Stimulated activated CD4-positive, alpha-beta T cell treated with anti-CD3 and anti-CD28 coated beads, Interleukin-15, amount 100 ng/mL, for 48 hours (primary cell): ENCODE measurements around the gene CMAS.
A peak's percentile ranks its signal among the peaks of the same experiment; 100 is the strongest.
"Not testable (repeated sequence)": the region's sequence is repeated elsewhere in the genome, so short reads cannot be mapped to it uniquely, and the experiment has no call there.

Experiments
- DNase-seq, 2 donors: peaks; one replicate each; pipeline ENCODE4 v3.0.0-alpha.2; 2020; ENCODE audit warnings: low read depth in 2 of 2

Gene CMAS

DNA sequence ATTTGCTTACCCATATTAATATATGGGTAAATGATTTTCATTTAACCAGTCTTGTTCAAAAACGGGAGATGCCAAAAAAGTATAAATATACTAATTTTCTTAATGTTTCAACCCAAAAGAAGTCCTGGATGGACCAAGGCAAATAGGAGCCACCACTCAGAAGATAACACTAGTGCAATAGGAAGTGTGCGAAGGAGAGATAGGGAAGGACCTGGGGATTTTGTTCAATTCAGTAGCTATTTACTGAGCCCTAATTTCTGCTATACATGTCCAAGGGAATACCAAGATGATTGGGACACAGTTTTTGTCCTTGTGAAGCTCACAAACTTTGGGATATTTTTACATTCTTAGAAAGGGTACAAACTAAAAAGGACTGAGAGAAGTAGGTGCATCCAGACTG lies 1.5 kb downstream of the CMAS start:
- no peak for DNase-seq

DNA sequence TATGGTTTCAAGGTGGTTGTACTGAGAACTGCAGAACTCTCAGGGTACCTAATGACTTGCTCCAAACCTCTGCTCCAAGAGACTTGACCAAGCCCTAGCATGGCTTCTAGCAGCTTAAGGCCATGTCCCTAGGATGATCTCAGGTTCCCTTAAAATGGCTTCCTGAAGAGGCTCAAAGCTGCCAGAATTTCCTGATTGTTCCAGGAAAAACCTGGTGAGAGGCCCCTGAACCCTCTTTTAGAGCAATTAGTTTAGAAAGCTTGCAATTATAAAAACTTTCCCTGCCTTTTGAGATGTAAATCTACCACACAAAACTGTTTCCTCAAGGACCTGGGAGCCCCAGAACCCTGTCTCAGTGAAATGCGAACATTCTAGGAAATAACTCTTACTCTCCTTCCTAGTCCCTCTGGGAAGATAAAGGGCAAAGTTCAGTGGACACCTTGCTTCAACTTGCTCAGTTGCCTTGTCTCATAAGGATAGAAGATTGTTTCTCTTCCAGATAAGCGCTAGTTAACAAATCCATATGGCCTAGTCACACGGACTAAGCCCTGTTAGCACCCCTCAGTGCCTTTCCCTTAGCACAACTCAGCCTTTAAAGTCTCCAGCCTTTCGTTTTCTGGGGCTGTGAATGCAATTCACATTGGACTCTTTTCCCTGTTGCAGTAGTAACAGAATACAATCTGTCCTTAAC lies 2.5 kb downstream of the CMAS start:
- no peak for DNase-seq

DNA sequence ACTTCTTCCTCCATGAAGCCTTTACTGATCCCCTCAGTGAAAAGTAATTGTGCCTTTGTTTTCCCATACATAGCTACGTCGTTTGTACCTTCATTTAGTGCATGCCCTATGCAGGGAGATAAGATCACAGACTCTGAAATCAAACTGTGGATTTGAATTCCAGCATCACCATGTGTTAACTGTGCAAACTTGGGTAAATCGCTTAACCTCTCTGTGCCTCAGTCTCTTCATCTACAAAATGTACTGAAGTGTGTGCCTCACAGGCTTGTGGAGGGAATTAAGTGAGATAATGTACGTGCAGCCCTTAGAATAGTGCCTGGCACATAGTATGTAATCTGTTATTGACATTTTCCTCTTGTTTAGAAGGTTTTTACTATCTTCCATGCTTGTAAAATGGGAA lies 4.1 kb downstream of the CMAS start:
- no peak for DNase-seq

DNA sequence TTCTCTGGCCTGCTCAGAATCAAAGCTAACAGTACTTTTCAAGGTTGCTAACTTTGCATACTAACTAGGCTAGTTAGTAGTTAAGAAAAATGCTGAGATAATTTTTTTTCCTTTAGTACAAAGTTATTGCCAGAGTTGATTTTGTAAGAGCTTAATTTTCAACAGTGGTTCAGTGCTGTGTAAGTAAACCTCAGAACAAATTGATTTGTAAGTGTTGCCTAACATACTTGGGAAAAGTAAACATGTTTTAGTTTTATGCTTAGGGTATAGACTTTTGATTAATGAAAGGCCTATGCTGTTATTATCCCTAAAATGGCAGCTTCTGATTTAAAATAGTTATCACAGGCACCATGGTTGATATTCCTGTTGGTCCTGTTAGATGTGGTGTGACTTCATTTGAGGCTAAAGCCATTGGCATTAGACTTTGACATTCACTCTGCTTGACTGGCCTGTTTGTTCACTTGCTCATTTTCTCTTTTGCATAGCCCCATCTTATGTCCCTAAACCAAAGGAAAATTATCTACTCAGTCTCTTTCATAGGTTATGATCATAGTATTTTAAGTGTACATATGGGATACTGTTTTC lies 5.2 kb downstream of the CMAS start:
- DNase-seq: no peak

DNA sequence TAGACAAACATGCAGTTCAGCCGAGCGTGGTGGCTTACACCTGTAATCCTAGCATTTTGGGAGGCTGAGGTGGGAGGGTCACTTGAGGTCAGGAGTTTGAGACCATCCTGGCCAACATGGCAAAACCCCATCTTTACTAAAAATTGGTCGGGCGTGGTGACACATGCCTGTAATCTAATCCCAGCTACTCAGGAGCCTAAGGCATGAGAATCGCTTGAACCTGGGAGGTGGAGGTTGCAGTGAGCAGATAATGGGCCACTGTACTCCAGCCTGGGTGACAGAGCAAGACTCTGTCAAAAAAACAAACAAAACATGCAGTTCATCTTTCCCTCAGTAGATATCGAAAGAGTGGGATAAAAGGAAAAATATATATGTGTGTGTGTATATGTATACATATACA lies 7.0 kb downstream of the CMAS start:
- not testable (repeated sequence) for DNase-seq

DNA sequence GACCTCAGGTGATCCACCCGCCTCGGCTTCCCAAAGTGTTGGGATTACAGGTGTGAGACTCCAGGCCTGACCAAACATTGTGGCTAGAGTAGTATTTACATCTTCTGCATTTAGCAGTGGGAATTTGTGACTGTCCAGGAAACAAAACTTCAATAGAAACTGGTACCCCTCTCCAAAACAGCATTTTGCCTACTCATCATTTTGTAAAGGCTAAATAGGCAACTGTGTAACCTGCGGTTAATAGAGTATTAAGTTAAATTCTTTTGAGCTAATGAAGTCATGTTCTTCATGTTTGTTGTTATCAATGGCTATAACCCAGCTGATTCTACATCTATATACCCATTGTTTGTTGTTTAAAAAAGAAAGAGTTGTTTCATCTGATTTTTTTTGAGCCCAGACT lies 8.1 kb downstream of the CMAS start:
- DNase-seq: no peak

DNA sequence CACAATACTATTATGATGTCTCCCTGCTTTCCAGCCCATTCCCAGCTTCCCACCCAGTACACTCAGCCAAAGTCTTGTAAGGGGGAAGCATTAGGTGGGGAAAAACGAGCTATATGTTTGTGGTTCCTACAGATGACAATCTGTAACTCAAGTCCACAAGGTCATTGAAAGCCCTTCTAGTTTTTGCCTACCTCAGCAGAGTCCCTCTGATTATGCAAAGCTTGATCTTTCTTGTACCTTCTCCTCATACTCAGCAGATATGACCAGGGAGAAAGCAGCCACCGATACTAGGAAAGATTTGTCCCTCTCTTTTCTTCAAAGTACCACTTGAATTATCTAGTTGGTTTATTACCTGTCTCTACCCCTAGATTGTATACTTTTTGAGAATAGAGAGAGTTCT lies 10.6 kb downstream of the CMAS start:
- DNase-seq: no peak

DNA sequence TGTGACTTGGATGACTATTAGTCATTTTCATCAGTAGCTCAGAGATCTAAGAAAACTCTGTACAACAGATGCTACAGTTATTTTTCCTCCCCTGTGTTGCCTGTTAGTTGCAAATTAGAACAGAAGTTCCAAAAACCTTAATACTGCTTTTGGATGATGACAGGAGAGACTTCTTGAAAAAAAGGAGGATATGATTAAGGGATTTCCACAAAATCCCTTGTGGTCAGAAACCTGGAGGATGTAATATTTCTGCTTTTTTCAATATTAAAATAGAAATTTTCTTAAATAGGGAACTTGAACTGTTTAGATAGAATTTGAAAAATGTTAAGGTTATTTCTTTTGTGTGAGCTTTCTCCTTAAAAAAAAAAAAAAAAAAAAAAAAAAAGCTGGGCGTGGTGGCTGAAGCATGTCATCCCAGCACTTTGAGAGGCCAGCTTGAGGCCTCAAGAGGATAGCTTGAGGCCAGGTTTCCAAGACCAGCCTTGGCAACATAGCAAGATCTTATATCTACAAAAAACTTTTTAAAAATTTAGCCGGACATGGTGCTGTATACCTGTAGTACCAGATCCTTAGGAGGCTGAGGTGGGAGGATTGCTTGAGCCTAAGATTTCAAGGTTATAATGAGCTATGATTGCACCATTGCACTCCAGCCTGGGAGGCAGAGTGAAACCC lies 14.1 kb downstream of the CMAS start:
- no peak for DNase-seq

DNA sequence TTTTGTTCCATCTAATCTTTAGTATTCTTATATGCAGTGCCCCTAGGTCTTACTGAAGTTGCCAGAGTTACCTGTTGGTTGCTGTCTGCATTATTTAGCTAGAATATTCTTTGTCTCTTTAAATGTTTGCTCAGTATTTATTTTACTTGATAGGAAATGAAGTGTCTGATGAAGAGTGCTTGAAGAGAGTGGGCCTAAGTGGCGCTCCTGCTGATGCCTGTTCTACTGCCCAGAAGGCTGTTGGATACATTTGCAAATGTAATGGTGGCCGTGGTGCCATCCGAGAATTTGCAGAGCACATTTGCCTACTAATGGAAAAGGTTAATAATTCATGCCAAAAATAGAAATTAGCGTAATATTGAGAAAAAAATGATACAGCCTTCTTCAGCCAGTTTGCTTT lies 18.9 kb downstream of the CMAS start:
- DNase-seq: no peak

DNA sequence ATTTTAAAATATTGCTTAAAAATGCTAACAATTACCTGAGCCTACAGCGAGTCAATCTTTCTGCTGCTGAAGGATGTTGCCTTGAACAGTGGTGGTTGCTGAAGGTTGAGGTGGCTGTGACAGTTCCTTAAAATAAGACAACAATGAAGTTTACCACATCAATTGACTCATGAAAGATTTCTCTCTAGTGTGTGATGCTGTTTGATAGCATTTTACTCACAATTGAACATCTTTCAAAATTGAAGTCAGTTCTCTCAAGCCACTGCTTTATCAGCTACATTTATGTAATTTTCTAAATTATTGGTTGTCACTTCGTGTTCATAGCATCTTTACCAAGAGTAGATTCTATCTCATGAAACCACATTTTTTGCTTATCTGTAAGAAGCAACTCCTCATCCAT lies 20.3 kb downstream of the CMAS start:
- DNase-seq: no peak

DNA sequence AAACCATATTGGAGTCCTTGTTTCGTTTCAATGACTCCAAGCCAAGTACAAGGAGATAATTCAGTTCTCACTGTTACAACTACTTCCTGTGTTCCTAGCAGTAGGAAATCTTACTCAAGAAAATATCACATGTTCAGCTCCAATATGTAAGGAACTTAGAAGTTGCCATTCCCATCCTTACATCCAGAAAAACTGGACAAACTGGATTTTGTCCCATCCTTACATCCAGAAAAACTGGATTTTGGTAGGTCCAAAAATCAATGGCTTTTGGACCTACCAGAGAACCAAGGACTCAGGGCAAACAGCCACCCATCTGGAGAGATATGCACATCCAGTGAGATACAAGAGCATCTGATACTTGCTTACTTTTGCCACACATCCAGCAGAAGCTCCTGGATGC lies 23.8 kb downstream of the CMAS start:
- DNase-seq: no peak

DNA sequence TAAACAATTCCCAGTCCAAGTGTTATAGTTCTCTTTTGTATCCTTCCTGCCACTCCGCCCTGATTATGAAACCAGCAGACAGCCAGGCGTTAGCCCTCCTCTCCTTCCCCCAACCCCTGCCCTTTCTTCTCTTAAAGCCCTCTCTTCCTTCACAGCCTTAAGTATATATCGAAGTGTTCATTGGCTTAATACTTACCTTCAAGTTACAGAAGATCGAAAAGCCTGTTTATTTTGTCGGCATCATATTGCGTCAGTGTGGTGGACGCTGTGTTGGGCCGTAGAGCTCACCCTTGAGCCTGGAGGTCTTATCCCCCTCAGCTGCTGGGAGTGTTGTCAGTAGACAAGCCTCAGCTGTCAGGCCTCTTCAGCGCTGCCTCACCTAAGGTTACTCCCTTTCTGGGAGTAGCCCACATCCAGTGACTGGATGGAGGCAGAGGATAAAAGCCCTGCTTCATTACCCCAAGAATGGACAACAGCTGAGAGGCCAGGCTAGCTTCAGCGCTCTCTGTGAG lies 36.2 kb downstream of the CMAS start:
- no peak for DNase-seq

DNA sequence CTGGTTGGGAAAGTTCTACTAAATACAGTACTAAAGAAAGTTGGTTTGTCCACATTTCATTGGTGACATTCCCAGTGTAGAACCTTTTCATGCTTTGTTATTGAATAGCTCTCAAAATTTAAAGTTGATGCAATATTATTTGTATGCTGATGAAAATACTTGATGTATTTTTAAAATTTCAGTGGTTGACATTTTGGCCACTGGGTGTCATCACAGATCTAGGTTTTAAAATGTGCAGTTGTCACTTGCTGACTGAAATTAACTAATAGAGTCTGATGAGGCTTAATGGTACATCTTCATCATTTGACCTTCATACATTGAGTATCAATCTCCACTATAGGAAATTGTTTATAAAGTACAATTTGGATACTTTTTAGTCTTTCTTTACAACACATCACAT lies 37.1 kb downstream of the CMAS start:
- DNase-seq: no peak

DNA sequence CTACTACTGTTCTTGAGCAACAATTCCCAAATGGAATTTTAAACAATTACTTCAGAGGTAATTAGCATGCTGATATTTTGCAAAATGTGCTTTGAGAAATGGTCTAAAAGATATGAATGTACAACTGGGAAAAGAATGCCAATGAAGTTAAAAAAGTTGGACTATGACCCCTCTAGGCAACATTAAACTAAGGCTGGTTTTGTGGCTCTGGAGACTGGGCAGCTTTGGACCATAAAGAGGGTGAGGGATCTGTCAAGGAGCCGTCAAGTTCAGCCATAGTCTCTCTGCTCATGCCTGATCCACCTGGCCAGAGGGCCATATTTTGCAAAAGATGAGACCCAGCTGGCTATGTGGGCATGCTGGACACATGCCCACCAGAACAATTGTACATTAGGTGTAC lies 38.8 kb downstream of the CMAS start:
- DNase-seq: no peak

DNA sequence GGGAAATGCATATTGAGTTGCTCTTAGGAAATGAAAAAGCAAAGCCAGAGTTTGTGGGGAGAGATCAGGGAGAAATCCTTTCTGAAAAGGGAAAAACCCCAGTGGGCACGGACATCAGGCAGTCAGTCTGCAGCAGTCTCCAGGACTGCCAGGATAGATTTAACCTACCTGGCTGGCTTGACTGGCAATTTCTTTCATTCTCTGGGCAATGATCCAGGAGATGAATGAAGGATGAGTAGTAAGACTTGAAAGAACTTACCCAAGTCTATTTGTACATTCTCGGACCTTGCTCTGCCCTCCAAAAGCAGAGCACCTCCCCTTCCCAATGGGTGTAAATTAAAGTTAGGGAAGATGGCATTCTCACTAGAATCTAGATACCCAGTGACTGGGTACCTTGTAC lies 42.9 kb downstream of the CMAS start:
- no peak for DNase-seq

DNA sequence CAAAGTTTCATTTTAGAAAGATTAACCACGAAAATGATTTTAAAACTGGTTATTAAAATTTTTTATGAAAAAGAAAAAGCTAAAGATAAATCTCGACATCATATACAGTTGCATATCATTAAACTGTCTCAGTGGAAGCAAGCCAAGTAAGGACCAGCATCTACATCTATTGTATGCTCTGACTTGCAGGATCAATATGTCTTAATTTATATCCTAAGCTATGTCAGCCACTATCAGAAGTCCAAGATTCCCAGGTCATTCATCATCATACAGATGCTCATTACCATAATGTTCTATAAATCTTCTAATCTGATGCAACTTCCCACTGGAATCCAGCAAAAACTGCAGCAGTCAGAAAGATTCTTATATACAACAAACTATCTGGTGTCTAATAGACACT lies 43.5 kb downstream of the CMAS start:
- no peak for DNase-seq

DNA sequence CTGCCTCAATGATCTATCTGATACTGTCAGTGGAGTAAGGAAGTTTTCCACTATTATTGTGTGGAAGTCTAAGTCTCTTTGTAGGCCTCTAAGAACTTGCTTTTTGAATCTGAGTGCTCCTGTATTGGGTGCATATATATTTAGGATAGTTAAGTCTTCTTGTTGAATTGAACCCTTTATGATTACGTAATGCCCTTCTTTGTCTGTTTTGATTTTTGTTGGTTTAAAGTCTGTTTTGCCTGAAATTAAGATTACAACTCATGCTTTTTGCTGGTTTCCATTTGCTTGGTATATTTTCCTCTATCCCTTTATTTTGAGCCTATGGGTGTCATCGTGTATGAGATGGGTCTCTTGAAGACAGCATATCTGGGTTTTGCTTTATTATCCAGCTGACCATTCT lies 53.0 kb downstream of the CMAS start:
- DNase-seq: not testable (repeated sequence)

DNA sequence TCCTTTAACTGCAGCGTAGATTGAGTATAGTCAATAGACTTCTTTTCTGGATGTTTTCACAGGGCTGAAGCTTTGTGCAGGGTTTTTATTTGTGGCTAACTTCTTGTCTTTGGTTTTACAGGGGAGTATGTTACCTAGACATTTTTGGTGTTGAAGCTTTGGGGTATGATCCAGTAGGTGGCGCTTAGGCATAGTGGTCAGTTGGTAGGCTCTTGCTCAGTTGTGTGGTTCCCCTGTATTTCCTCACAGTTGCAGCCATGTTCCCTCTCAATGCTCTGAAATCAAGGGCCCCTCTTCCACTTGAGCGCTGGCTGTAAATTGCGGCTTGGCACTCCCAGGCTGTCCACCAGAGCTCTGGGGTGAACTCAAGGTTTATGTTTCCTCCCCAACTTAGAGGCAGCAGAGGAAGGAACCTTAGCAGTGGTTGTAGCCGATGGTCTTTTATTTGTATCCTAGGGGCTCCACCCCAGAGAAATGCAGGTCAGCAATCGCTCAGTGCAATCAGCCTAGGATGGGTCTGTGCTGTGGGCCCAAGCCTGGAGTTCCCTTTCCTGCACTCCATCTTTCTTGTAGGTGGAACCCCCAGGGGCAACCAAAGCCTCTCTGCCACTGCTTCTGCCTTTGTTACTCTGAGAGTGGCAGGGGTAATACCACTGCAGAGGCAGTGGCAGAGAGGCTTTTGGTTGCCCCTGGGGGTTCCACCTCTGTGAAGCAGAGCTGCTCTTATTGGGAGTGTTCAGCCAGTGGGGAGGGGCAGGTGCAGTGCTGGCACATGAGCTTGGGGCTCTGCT lies 55.1 kb downstream of the CMAS start:
- peak in 1 of 2 donors; percentile 30 for DNase-seq

DNA sequence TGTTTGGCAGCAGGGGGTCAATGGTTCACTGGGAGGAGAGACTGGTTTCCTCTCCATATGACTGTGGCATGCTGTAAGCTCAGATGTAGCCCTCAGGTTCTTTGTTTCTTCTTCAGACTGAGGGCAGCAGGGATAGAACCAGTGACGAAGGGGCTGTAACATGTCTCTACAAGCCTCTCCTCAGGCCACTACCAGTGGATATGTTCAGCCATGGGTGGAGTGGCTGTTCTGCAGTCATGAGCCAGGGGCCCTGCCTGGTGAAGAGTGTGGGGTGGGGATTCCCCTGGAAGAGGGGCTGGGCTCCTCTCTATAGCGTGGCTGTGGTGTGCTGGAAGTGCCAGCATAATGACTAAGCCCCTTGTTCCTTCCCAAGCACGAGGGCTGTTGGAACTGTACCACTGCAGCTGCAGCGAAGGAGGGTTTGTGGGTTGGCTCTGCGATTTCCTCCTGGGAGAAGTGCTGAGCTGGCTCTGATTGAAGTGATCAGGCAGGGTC lies 55.8 kb downstream of the CMAS start:
- DNase-seq: no peak

DNA sequence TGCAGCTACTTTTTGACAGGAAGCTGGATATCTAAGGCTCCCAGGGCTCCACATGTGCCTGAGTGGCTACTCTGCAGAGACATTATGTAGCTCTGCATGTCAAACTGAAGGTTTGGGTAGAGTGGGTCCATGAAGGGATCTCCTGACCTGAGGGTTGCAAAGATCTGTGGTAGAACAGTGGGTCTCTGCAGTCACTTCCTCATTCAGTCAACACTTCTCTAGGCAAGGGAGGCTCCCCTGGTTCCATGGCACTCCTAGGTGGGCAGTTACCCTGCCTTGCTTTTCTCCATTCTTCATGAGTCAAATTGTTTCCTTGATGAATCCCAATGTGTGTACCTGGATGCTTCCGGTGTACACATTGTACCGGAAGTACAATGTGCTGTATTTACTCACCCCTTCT lies 57.4 kb downstream of the CMAS start:
- no peak for DNase-seq

DNA sequence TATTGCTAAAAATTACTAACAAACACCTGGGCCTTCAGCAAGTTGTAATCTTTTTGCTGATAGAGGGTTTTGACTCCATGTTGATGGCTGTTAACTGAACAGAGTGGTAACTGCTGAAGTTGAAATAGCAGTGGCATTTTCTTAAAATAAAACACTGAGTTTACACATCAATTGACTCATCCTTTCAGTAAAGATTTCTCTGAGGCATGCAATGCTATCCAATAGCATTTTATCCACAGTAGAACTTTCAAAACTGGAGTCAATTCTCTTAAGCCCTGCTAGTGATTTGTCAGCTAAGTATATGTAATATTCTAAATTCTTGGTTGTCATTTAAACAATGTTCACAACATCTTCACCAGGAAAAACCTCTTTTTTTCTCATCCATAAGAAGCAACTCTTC lies 59.5 kb downstream of the CMAS start:
- no peak for DNase-seq

DNA sequence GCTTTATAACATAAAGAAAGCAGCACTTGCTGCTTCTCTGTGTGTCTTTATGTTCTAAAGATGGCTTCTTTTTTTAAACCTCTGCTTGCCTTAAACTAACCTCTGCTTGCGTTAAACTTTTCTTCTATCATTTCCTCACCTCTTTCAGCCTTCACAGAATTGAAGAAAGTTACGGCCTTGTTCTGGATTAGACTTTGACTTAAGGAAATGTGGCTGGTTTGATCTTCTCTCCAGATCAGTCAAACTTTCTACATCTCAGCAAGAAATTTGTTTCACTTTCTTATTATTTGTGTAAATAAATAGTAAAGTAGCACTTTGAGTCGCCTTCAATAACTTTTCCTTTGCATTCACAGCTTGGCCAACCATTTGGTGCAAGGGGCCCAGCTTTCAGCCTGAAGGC lies 64.2 kb downstream of the CMAS start:
- no peak for DNase-seq
